ENCODE results near the gene SCART1.
"Not testable (repeated sequence)": the region's sequence is repeated elsewhere in the genome, so short reads cannot be mapped to it uniquely, and the experiment has no call there.

Gene SCART1

DNA sequence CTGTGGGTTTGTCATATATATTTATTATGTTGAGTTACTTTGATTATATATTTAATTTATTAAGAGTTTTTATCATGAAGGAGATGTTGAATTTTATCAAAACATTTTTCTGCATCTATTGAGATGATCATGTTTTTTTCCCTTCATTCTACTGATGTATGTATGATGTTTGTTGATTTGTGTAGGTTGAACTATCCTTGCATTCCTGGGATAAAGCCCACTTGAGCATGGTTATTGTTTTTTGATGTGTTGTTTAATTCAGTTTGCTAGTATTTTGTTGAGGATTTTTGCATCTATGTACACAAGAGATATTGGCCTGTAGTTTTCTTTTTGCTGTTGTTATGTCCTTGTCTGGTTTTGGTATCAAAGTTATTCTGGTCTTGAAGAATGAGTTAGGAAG is 31.1 kb downstream of the SCART1 start:
- Histone ChIP-seq H3K4me1 (ENCODE audit: control insufficient read depth, insufficient read depth, low read length) (no peaks in the 10 kb centered on the region), H3K4me3 (ENCODE audit: low read length) (no peak overlapping the region), H3K9me3 (replicated peaks; ENCODE audit: low read length) (peaks cover 5% of the 10 kb centered on the region), H3K9ac (ENCODE audit: low read depth, low read length) (no peak overlapping the region), H3K36me3 (ENCODE audit: insufficient read depth, low read length) (no peaks in the 10 kb centered on the region), H3K4me2 (ENCODE audit: low read length) (no peak overlapping the region), H3K27me3 (ENCODE audit: control insufficient read depth, insufficient read depth, low read length) (no peaks in the 10 kb centered on the region)

DNA sequence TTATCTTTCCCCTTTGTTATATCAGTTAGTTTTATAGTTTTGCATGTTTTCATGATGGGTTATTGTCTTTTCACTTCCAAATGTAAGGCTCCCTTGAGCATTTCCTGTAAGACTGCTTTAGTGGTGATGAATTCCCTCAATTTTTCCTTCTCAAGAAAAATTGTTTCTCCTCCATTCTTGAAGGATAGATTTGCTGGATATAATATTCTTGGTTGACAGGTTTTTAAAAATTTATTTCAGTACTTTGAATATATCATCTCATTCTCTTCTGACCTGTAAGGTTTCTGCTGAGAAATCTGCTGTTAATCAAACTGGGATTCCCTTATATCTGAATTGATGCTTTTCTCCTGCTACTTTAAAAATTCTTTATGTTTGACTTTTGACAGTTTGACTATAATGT is 33.3 kb downstream of the SCART1 start:
- Histone ChIP-seq H3K9me3 (replicated peaks; ENCODE audit: low read length) (peaks cover 5% of the 10 kb centered on the region), H3K4me1 (ENCODE audit: control insufficient read depth, insufficient read depth, low read length) (no peaks in the 10 kb centered on the region), H3K4me3 (ENCODE audit: low read length) (no peak overlapping the region), H3K4me2 (ENCODE audit: low read length) (no peak overlapping the region), H3K9ac (ENCODE audit: low read depth, low read length) (no peak overlapping the region), H3K36me3 (ENCODE audit: insufficient read depth, low read length) (no peaks in the 10 kb centered on the region), H3K27me3 (ENCODE audit: control insufficient read depth, insufficient read depth, low read length) (no peaks in the 10 kb centered on the region)

DNA sequence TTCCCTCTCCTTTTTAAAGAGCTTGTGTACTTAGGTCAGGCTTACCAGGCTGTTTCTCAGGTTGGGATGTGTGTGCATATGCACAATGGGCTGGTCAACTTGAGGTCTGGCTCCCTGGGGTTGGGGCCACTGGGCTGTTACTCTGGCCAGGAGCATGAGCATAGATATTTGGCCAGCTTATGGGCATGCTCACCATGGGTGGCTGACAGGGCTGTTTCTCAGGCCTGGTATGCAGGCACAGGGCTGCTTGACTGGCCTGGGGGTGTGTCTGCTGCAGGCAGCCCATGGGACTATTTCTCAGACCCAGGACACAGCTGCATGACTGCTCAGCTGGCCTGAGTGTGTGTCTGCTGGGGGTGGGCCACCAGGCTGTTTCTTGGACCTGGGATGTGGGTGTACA is 34.6 kb downstream of the SCART1 start:
- Histone ChIP-seq H3K9me3 (replicated peaks; ENCODE audit: low read length) (peaks cover 5% of the 10 kb centered on the region), H3K9ac (ENCODE audit: low read depth, low read length) (no peak overlapping the region), H3K27me3 (ENCODE audit: control insufficient read depth, insufficient read depth, low read length) (no peaks in the 10 kb centered on the region), H3K4me3 (ENCODE audit: low read length) (no peak overlapping the region), H3K4me2 (ENCODE audit: low read length) (no peak overlapping the region), H3K36me3 (ENCODE audit: insufficient read depth, low read length) (no peaks in the 10 kb centered on the region), H3K4me1 (ENCODE audit: control insufficient read depth, insufficient read depth, low read length) (no peaks in the 10 kb centered on the region)

DNA sequence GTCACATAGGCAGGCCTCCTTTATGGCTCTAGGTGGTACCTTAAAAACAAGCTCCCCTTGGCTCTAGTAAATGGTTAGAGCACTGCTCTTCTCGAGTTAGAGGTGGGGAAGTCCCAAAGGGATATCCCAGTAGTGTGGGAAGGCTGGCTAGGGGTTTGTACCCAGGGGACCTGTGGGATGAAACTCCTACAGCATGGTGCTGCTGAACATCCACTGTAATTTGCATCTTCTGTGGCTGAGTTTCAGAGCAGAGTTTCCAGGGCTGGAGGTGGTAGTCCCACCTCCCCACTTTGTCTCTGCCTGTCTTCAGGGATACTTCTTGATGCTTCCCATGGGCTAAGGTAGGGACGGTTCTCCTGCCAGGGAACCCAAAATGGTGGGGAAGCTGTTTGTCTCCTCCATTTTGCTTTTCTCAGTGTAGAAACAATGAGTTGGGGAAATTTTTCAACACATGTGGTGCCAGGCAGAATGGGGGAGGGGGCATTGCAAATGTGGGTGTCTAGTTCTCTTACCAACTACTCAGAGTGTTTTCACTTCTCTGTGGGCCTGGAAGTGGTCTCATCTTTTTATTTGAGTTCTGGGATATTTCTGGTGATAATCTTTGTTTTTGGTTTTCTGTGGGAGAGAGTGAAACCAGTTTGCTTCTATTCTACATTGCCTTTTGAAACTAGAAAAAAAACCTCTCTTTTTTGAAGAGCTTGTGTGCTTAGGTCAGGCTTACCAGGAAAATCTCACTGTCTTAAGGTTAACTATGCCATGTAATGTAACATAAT is 36.3 kb downstream of the SCART1 start:
- Histone ChIP-seq H3K27me3 (ENCODE audit: control insufficient read depth, insufficient read depth, low read length) (no peaks in the 10 kb centered on the region), H3K4me3 (ENCODE audit: low read length) (no peak overlapping the region), H3K9ac (ENCODE audit: low read depth, low read length) (no peak overlapping the region), H3K9me3 (replicated peaks; ENCODE audit: low read length) (peaks cover 3% of the 10 kb centered on the region), H3K36me3 (ENCODE audit: insufficient read depth, low read length) (no peaks in the 10 kb centered on the region), H3K4me2 (ENCODE audit: low read length) (no peak overlapping the region), H3K4me1 (ENCODE audit: control insufficient read depth, insufficient read depth, low read length) (no peaks in the 10 kb centered on the region)

DNA sequence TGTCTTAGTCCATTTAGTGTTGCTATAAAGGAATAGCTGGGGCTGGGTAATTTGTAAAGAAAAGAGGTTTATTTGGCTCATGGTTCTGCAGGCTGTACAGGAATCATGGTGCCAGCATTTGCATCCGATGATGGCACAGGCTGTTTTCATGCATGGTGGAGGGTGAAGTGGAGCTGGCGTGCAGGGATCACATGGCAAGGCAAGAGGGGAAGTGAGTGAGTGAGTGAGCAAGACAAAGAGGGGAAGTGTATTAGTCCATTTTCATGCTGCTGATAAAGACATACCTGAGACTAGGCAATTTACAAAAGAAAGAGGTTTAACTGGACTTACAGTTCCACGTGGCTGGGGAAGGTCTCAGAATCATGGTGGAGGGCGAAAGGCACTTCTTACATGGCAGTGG is 39.8 kb downstream of the SCART1 start:
- not testable (repeated sequence) for H3K4me1 ChIP-seq (ENCODE audit: control insufficient read depth, insufficient read depth, low read length); H3K4me2 ChIP-seq (ENCODE audit: low read length); H3K9me3 ChIP-seq (replicated peaks; ENCODE audit: low read length)

DNA sequence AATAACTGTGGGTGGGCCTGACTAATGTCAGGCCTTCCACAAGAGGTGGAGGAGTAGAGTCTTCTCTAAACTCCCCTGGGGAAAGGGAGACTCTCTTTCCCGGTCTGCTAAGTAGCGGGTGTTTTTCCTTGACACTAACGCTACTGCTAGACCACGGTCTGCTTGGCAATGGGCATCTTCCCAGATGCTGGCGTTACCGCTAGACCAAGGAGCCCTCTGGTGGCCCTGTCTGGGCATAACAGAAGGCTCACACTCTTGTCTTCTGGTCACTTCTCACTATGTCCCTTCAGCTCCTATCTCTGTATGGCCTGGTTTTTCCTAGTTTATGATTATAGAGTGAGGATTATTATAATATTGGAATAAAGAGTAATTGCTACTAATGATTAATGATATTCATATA is 43.6 kb downstream of the SCART1 start:
- H3K4me1 ChIP-seq (ENCODE audit: control insufficient read depth, insufficient read depth, low read length); H3K9ac ChIP-seq (ENCODE audit: low read depth, low read length); H3K27me3 ChIP-seq (ENCODE audit: control insufficient read depth, insufficient read depth, low read length); H3K36me3 ChIP-seq (ENCODE audit: insufficient read depth, low read length); H3K9me3 ChIP-seq (replicated peaks; ENCODE audit: low read length); H3K4me3 ChIP-seq (ENCODE audit: low read length); H3K4me2 ChIP-seq (ENCODE audit: low read length): not testable (repeated sequence)

More for the DNA sequence above, 39.8 kb downstream of the SCART1 start:
- not testable (repeated sequence) for H3K4me3 ChIP-seq (ENCODE audit: low read length); H3K9ac ChIP-seq (ENCODE audit: low read depth, low read length); H3K36me3 ChIP-seq (ENCODE audit: insufficient read depth, low read length); H3K27me3 ChIP-seq (ENCODE audit: control insufficient read depth, insufficient read depth, low read length)

DNA sequence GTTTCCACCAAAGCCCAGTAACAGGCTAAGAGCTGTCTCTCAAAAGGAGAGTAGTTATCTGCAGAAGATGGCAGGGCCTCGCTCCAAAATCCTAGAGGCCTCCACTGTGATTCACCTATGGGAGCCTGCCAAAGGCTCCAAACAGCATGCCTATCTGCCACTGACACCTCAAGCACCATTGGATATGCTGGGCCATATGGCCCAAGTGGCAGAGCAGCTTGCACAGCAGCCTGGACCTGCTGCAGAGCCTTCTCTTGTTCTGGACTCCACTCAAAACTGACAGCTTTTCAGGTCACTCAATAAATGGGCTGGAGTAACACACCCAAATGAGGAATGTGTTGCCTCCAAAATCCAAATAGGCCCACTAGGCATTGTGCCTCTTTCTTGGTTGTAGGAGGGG is 45.4 kb downstream of the SCART1 start:
- H3K4me3 ChIP-seq (ENCODE audit: low read length); H3K4me1 ChIP-seq (ENCODE audit: control insufficient read depth, insufficient read depth, low read length); H3K9ac ChIP-seq (ENCODE audit: low read depth, low read length); H3K36me3 ChIP-seq (ENCODE audit: insufficient read depth, low read length); H3K27me3 ChIP-seq (ENCODE audit: control insufficient read depth, insufficient read depth, low read length); H3K9me3 ChIP-seq (replicated peaks; ENCODE audit: low read length); H3K4me2 ChIP-seq (ENCODE audit: low read length): not testable (repeated sequence)

DNA sequence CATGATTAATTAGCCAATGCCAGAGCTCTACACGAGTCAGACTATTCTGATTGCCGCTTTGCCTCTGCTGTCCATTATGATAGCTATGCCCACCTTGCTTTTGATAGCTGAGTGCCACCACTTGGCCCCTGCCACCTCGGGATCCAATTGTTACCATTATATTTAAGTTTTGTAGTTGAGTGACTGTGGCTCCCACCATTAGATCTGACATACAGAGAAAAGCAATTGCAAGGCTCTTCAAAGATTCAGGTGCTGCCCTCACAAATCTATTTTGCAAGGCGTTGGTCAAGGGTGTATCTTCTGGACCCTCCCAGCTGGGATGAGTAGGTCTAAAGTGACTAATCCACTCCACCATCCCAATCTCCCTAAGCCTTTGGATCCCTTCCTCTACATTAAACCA is 47.2 kb downstream of the SCART1 start:
- H3K9ac ChIP-seq (ENCODE audit: low read depth, low read length); H3K9me3 ChIP-seq (replicated peaks; ENCODE audit: low read length); H3K4me3 ChIP-seq (ENCODE audit: low read length); H3K4me1 ChIP-seq (ENCODE audit: control insufficient read depth, insufficient read depth, low read length); H3K36me3 ChIP-seq (ENCODE audit: insufficient read depth, low read length); H3K4me2 ChIP-seq (ENCODE audit: low read length); H3K27me3 ChIP-seq (ENCODE audit: control insufficient read depth, insufficient read depth, low read length): not testable (repeated sequence)

DNA sequence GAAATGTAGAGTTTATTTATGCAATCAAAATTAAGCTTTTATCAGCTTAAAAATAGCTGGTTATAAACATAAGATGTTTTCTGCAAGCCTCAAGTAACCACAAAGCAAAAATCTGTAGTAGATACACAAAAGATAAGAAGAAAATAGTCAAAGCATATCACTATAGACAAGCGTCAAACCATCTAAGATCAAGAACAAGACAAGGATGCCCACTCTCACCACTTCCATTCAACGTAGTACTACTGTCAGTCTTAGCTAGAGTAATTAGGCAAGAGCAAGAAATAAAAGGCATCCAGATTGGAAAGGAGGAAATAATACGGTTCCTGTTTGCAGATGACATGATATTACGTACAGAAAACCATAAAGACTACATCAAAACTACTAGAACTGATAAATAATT is 56.0 kb downstream of the SCART1 start:
- H3K27me3 ChIP-seq (ENCODE audit: control insufficient read depth, insufficient read depth, low read length), result peaks cover 4% of the 10 kb centered on the region
- H3K4me1 ChIP-seq (ENCODE audit: control insufficient read depth, insufficient read depth, low read length), result no peaks in the 10 kb centered on the region
- no peak overlapping the region for H3K4me3 ChIP-seq (ENCODE audit: low read length)
- H3K4me2 ChIP-seq (ENCODE audit: low read length), result no peak overlapping the region
- H3K9ac ChIP-seq (ENCODE audit: low read depth, low read length), result no peak overlapping the region
- no peaks in the 10 kb centered on the region for H3K9me3 ChIP-seq (replicated peaks; ENCODE audit: low read length)
- H3K36me3 ChIP-seq (ENCODE audit: insufficient read depth, low read length), result no peaks in the 10 kb centered on the region

DNA sequence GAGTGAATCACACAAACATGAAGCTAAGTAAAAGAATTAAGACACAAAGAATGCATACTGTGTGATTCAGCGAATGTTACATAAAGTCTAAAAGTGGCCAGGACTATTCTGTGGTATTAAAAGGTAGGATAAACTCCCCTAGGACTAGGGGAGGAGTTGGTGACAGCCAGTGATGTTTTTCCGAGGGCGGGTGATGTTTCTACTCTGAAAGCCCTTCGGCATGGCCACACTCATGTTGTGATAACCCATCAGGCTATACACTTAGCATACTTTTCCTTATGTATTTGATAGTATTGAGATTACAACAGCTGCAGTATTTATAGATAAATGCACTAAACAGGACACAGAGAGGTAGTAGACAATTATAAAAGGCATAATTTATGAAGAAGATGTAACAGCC is 57.7 kb downstream of the SCART1 start:
- Histone ChIP-seq H3K9me3 (replicated peaks; ENCODE audit: low read length) (no peaks in the 10 kb centered on the region), H3K4me2 (ENCODE audit: low read length) (no peak overlapping the region), H3K36me3 (ENCODE audit: insufficient read depth, low read length) (no peaks in the 10 kb centered on the region), H3K27me3 (ENCODE audit: control insufficient read depth, insufficient read depth, low read length) (peaks cover 4% of the 10 kb centered on the region), H3K4me3 (ENCODE audit: low read length) (no peak overlapping the region), H3K9ac (ENCODE audit: low read depth, low read length) (no peak overlapping the region), H3K4me1 (ENCODE audit: control insufficient read depth, insufficient read depth, low read length) (no peaks in the 10 kb centered on the region)

DNA sequence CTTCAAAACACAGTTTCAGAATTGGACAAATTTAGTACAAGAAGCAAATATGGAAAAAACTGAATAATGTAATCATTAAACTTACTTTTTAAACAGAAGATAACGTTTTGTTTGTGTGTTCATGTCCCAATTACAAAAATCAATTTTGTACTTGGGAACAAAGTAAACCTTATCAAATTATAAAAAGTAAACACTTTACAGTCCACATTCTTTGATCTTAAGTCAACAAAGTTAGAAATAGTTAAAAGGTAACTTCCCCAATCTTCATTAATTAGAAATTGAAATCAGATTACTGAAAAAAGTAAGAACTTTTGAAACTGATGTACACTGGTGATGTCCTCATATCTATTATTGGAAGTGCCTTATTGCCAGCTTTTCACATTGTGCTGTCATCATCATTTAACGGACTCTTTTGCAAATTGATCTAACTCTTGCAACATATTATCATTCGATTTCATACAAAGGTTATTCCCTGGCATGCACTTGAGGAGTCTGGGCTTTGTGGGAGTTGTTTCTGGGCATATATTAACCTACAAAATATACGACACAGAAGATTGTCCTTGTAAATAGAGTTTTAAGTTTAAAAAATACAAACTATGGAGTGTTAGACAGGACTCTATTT is 58.3 kb downstream of the SCART1 start:
- Histone ChIP-seq H3K27me3 (ENCODE audit: control insufficient read depth, insufficient read depth, low read length) (peaks cover 4% of the 10 kb centered on the region), H3K36me3 (ENCODE audit: insufficient read depth, low read length) (no peaks in the 10 kb centered on the region), H3K4me1 (ENCODE audit: control insufficient read depth, insufficient read depth, low read length) (no peaks in the 10 kb centered on the region), H3K4me2 (ENCODE audit: low read length) (no peak overlapping the region), H3K4me3 (ENCODE audit: low read length) (no peak overlapping the region), H3K9ac (ENCODE audit: low read depth, low read length) (no peak overlapping the region), H3K9me3 (replicated peaks; ENCODE audit: low read length) (no peaks in the 10 kb centered on the region)

DNA sequence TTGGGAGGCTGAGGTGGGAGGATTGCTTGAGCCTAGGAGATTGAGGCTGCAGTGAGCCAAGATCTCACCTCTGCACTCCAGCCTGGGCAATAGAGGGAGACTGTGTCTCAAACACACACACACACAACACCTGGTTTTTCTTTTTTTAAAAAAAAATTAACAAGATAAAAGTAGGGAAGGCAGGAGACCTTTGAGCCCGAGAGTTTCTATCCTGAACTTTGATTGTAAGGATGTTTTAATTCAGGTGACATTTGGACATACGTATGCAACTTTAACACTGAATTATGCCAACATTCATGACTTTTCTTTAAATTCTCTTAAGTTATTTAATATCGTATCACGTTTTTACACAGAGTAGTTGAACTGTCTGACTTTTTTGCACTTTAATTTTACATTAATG is 61.7 kb downstream of the SCART1 start:
- Histone ChIP-seq H3K9ac (ENCODE audit: low read depth, low read length) (no peak overlapping the region), H3K4me1 (ENCODE audit: control insufficient read depth, insufficient read depth, low read length) (peaks cover 8% of the 10 kb centered on the region), H3K27me3 (ENCODE audit: control insufficient read depth, insufficient read depth, low read length) (peaks cover 4% of the 10 kb centered on the region), H3K36me3 (ENCODE audit: insufficient read depth, low read length) (no peaks in the 10 kb centered on the region), H3K9me3 (replicated peaks; ENCODE audit: low read length) (no peaks in the 10 kb centered on the region), H3K4me2 (ENCODE audit: low read length) (no peak overlapping the region), H3K4me3 (ENCODE audit: low read length) (no peak overlapping the region)

Data from skeletal muscle satellite cell (primary cell).